K562 (cell line): Measurements from ENCODE around the gene ELMO1.

Experiments used
- EGR1 ChIP-seq: fragments of 450-650 bp; conservative IDR thresholded peaks from 2 replicates; pipeline ENCODE4 v1.6.1; 2017; ENCODE audit warnings: mild to moderate bottlenecking
- ETV5 ChIP-seq: sonication (generic); formaldehyde crosslinking; IDR thresholded peaks from 2 replicates; pipeline ENCODE4 v1.4.0; 2020; ENCODE audit warnings: low read depth, mild to moderate bottlenecking, missing genetic modification reagents
- TF ChIP-seq, protein P1 (sequence below): sonication (generic); formaldehyde crosslinking; IDR thresholded peaks from 2 replicates; pipeline ENCODE4 v1.8.1; 2023; ENCODE audit warnings: mild to moderate bottlenecking, missing genetic modification reagents

DNA sequence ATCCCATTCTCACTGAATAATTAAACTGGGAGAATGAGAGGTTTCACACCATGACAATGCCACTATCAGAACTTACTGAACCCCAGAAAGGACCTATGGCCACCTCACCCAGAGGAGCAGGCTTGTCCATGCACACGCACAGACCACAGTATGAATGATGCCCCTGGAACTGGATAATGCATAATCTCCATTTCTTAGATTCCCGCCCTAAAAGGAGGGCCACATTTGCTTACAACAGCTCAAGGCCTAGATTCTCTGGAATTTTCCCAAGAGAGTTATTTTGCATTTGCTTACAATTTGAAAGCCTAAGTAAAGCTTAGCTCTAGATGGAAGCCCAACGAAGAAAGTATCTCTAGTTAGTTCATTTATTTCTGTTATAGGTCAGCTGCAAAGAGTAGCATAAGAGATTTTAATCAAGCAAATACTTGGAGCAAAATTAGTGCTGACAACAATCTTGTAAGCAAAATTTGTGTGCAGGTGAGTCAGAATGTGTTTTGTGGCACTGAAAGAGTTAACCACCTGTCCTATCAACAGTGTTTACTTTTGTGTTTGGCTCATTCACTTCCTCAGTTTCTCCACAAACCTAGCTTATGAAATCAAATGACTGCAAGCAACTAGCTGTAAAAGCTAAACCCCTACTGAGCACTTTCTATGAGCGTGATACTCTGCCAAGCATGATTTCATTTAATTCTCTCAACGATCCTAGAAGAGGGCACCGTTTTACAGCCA lies 32.1 kb downstream of the ELMO1 start:
- TF ChIP-seq, protein P1, sequence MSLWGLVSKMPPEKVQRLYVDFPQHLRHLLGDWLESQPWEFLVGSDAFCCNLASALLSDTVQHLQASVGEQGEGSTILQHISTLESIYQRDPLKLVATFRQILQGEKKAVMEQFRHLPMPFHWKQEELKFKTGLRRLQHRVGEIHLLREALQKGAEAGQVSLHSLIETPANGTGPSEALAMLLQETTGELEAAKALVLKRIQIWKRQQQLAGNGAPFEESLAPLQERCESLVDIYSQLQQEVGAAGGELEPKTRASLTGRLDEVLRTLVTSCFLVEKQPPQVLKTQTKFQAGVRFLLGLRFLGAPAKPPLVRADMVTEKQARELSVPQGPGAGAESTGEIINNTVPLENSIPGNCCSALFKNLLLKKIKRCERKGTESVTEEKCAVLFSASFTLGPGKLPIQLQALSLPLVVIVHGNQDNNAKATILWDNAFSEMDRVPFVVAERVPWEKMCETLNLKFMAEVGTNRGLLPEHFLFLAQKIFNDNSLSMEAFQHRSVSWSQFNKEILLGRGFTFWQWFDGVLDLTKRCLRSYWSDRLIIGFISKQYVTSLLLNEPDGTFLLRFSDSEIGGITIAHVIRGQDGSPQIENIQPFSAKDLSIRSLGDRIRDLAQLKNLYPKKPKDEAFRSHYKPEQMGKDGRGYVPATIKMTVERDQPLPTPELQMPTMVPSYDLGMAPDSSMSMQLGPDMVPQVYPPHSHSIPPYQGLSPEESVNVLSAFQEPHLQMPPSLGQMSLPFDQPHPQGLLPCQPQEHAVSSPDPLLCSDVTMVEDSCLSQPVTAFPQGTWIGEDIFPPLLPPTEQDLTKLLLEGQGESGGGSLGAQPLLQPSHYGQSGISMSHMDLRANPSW = no peak
- TF ChIP-seq ETV5 (CRISPR knock-in tag) (no peak), EGR1 (no peak)
